HG03432 (cell line): ENCODE results near the gene TXNIP.

Source experiments
- ATAC-seq: cut with Tn5 transposase; IDR thresholded peaks from one replicate; pipeline ENCODE4 v1.9.1; 2021; ENCODE audit warnings: mild to moderate bottlenecking, moderate library complexity; ENCODE audit not compliant: unreplicated experiment

TXNIP gene

GRCh38 chr1:145946477-145946986, 49.8 kb downstream of the TXNIP start:
- no peak for ATAC-seq

DNA sequence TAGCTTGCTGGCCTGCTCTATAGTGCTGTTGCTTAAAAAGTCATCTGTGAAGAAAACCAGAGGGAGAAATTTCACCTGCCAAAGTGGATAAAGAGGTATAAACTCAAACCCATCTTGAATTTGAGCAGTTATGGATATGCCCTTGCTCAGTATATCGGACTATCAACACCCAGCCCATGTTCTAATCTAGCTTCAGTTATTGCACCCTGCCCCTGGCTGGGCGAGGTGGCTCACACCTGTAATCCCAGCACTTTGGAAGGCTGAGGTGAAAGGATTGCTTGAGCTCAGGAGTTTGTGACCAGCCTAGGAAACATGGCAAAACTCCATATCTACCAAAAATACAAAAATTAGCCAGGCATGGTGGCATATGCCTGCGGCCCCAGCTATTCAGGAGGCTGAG, 51.8 kb downstream of the TXNIP start:
- no peak for ATAC-seq

GRCh38 chr1:145942871-145943270, 53.5 kb downstream of the TXNIP start:
- ATAC-seq: no peak
